Measurements from ENCODE around the gene FNDC7. TPM values are rescaled to one million over a fixed set of nuclear protein-coding genes. Genes with fewer than 3 reads are reported as not detected.

Gene FNDC7
- total RNA-seq, 3 donors from 2014 or later = not detected

DNA sequence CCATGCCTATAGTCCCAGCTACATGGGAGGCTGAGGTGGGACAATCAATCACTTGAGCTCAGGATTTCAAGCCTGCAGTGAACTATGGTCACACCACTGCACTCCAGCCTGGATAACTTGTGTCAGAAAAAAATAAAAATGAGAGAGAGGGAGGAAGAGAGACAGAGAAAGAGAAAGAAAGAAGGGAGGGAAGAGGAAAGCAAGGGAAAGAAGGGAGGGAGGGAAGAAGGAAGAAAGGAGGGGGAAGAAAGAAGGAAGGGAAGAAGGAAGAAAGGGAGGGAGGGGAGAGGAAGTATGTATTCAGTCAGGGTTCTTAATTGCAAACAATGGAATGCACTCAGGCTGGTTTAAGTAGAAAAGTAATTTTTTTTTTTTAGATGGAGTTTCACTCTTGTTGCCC is 43.9 kb upstream of the FNDC7 start:
- H3K36me3 ChIP-seq (ENCODE audit: low read depth) = no peaks in the 10 kb centered on the region
- H3K9me3 ChIP-seq = no peaks in the 10 kb centered on the region
- TF ChIP-seq, protein P1, sequence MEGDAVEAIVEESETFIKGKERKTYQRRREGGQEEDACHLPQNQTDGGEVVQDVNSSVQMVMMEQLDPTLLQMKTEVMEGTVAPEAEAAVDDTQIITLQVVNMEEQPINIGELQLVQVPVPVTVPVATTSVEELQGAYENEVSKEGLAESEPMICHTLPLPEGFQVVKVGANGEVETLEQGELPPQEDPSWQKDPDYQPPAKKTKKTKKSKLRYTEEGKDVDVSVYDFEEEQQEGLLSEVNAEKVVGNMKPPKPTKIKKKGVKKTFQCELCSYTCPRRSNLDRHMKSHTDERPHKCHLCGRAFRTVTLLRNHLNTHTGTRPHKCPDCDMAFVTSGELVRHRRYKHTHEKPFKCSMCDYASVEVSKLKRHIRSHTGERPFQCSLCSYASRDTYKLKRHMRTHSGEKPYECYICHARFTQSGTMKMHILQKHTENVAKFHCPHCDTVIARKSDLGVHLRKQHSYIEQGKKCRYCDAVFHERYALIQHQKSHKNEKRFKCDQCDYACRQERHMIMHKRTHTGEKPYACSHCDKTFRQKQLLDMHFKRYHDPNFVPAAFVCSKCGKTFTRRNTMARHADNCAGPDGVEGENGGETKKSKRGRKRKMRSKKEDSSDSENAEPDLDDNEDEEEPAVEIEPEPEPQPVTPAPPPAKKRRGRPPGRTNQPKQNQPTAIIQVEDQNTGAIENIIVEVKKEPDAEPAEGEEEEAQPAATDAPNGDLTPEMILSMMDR (IDR thresholded peaks at IDR 0.05) = no peak

DNA sequence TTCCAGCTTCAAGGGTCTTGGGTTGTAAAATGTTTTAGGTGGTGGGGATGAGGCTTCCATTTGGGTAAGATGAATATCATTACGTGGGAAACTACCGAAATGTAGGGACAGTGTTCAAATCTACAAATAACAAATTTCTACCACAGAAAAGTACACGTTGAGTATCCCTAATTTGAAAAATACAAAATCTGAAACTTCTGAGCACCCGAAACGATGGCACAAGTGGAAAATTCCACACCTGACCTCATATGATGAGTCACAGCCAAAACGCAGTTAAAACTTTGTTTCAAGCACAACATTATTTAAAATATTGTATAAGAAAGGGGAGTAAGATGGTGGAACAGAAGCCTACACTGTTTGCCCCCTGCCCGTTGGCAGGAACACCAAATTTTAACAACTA is 43.0 kb upstream of the FNDC7 start:
- intact Hi-C loops (cut with DNase I, micrococcal nuclease) = no loop called here

More for the DNA sequence above, 43.9 kb upstream of the FNDC7 start:
- ATAC-seq (no peak), DNase-seq (no peak)
- intact Hi-C loops (cut with DNase I, micrococcal nuclease) = no loop called here
- H3K4me1 ChIP-seq (ENCODE audit: low read depth) = no peaks in the 10 kb centered on the region
- no peak overlapping the region for H3K4me3 ChIP-seq

DNA sequence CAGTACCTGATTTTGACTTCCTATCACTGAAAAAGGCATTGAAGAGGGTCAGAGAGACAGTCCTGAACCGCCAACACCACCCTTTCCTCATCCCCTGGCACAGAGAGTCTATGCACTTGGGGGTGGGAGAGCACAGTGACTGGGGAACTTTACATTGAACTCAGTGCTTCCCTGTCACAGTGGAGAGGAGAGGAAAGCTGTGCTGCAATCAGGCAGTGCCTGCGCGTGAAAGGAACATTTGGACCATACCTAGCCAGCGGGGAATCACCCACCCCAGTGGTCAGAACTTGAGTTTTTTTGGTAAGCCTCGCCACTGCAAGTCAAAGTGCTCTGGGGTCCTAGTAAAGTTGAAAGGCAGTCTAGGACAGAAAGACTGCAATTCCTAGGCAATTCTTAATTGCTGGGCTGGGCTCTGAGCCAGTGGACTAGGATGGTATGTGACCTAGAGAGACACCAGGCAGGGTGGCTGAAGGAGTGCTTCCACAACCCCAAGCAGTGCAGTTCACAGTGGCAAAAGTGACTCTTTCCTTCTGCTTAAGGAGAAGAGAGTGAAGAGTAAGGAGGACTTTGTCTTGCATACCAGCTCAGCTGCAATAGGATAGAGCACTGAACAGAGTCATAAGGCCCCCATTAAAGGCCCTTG is 42.5 kb upstream of the FNDC7 start:
- ATAC-seq = no peak
- TF ChIP-seq, protein P1 (IDR thresholded peaks at IDR 0.05) = no peak
- no peak overlapping the region for H3K4me3 ChIP-seq
- no peaks in the 10 kb centered on the region for H3K9me3 ChIP-seq
- DNase-seq = peak in 1 of 3 donors; percentile 21
- no peaks in the 10 kb centered on the region for H3K36me3 ChIP-seq (ENCODE audit: low read depth)
- intact Hi-C loops (cut with DNase I, micrococcal nuclease) = no loop called here
- H3K4me1 ChIP-seq (ENCODE audit: low read depth) = no peaks in the 10 kb centered on the region

More for the DNA sequence above, 43.0 kb upstream of the FNDC7 start:
- no peak overlapping the region for H3K4me3 ChIP-seq
- no peaks in the 10 kb centered on the region for H3K36me3 ChIP-seq (ENCODE audit: low read depth)
- H3K4me1 ChIP-seq (ENCODE audit: low read depth) = no peaks in the 10 kb centered on the region
- no peak for DNase-seq
- no peaks in the 10 kb centered on the region for H3K9me3 ChIP-seq
- TF ChIP-seq, protein P1 (IDR thresholded peaks at IDR 0.05) = no peak
- ATAC-seq = no peak

DNA sequence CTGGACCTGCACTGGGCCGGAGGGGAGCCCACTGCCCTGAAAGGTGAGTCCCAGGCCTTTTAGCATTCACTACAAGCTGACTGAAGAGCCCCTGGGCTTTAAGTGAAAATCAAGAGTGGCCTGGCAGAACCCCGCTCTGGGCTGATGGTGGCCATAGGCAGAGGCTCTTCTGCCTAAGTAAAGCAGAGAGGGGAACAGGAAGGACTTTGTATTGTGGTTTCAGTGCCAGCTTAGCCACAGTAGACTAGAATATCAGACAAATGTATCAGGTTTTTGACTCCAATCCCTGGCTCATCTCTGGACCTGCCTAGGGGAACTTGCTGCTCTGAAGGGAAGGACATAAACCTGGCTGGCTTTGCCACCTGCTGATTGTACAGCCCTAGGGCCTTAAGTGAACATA is 41.6 kb upstream of the FNDC7 start:
- intact Hi-C loops (cut with DNase I, micrococcal nuclease) = no loop called here
- Histone ChIP-seq H3K36me3 (ENCODE audit: low read depth) (no peaks in the 10 kb centered on the region), H3K4me1 (ENCODE audit: low read depth) (no peaks in the 10 kb centered on the region), H3K4me3 (no peak overlapping the region), H3K9me3 (no peaks in the 10 kb centered on the region)
- DNase-seq (no peak), ATAC-seq (no peak)
- TF ChIP-seq, protein P1 (IDR thresholded peaks at IDR 0.05) = no peak

DNA sequence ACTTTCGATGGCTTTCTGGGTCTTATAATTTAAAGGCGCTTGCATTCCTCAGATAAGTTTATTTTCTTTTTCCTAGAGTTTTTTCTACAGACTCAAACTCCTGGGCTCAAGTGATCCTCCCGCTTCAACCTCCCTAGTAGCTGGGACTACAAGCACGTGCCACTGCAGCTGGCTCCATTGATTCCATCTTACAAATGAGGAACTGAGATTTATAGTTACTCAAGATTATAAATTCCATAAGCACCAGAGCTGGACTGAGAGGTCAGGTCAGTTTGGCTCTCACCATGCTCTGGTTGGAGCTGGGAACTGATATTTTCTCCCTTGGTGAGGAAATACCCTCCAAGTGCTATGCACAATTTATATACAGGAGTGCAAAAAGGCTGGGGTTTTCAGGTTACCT is 34.0 kb upstream of the FNDC7 start:
- intact Hi-C loops (cut with DNase I, micrococcal nuclease) = no loop called here
- Histone ChIP-seq H3K36me3 (ENCODE audit: low read depth) (no peaks in the 10 kb centered on the region), H3K4me3 (no peak overlapping the region), H3K4me1 (ENCODE audit: low read depth) (no peaks in the 10 kb centered on the region), H3K9me3 (no peaks in the 10 kb centered on the region)
- no peak for DNase-seq
- peak; percentile 24 for ATAC-seq
- TF ChIP-seq, protein P1 (IDR thresholded peaks at IDR 0.05) = no peak
